Measurements from ENCODE around the gene VASN.

VASN gene

DNA sequence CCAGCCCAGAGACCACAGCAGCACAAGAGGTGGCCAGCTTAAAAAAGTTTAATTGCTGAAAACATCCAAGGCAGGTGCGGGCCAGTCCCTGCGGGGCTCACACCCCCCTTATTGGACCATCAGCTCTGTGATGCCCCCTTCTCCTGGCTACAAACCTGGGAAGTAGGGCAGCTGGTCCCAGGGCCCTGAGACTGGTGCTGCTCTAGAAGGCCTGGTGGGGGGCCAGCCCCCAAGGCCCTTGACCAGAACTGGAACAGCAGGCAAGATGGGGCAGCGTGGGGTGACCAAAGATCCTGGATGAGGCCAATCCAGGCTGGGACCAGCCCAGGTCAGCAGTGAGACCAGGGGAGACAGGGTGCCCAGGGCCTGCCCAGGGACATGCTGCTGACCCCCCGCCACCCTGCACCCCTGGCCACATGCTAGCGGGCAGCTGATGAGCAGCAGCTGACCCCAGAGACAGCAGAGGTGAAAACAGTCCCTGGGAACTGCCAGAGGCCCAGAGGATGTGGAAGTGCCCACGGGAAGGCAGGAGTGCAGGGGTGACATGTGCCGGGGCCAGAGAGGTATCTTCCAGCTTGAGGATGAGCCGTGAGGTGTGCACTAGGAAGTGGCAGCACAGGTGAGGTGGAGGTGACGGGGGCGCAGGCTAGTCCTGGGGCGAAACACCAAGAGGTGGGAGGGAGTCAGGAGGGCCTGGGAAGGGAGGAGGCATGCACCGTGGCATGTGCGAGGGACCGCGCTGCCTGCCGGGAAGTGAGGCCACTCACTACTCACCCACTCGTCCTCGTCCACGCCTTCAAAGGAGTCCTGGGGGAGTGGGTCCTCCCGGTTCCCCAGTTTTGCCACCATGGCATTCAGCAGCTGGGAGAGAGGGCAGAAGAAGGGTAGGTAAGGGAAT lies 16.9 kb upstream of the VASN start:
- FAIRE-seq, result no peak

DNA sequence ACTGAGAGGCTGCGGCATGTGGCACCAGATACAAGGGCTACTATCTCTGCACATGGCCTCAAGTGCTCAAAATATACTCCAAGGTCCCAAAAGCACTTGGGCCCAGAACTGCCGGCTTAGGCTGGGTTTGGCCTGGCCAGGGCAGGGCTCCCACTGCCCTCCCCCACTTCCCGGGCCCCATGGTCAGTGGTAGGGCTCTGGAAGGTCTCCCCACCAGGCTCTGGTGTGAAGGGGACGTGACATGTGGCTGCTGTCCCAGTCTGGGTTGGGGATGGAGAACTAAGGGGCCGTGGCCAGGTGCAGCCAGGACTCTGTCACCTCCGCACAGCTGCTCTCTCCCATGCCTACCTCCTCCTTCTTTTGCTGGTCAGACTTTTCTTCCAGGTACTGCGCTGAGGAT lies 14.8 kb upstream of the VASN start:
- no peak for FAIRE-seq

DNA sequence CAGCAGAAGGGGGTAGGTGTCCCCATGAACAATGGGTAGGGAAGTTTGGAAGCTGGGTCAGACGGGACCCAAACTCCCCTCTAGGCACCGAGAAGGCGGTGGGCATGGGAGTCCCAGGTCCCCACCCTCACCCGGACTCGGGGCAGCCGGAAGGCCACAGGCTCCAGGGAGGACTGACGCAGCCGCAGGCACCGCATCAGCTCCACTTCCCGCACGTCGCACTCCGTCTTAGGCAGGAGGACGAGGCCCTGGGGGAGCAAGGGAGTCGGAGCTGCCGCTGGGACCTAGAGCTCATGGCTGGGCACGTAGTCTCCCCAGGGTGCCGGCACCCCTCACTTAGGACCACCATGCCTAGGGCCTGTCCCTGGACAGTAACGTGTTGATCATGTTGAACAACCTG lies 13.4 kb upstream of the VASN start:
- FAIRE-seq, result no peak

DNA sequence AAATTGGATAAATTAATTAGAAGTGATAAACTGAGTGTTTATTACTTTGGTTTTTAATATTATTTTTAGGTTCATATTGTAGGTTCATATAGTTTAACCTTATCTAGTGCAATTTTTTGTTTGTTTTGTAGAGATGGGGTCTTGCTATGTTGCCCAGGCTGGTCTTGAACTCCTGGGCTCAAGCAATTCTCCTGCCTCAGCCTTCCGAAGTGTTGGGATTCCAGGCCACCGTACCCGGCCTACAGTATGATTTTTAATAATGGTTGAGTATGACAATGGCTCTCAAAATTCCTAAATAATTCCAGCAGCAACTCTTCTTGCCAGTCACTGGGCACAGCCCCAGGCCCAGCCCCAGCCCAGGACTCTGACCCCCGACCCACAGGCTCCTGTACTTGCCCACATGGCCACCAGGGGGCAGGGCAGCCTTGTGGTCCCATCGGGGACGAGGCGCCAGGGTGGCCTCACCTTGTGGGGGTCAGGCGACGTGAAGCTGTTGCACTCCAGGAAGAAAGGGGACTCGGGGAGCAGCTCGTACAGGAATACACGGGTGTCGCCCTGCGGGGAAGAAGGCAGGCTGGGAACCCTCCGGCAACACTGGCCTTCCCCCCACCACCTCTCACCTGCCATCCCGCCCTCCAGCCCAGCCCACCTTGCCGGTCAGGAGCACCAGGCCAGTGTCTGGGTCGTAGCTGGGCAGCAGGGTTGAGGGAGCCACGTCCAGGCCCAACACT lies 12.7 kb upstream of the VASN start:
- no peak for FAIRE-seq

DNA sequence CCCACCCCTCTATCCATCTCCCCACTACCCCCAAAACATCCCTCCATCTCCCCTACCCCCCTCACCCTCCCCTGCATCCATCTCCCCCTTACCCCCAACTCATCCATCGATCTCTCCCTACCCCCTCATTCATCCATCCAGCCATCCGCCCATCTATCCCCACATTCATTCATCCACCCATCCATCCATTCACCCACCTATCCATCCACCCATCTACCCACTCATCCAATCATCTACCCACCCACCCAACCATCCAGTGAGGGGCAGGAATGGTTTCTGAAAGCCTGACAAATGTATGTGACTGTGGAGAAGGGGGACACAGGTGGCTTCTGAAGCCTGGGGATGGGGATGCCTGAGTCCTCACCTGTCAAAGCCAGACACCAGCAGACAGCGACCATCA lies 11.7 kb upstream of the VASN start:
- no peak for FAIRE-seq

DNA sequence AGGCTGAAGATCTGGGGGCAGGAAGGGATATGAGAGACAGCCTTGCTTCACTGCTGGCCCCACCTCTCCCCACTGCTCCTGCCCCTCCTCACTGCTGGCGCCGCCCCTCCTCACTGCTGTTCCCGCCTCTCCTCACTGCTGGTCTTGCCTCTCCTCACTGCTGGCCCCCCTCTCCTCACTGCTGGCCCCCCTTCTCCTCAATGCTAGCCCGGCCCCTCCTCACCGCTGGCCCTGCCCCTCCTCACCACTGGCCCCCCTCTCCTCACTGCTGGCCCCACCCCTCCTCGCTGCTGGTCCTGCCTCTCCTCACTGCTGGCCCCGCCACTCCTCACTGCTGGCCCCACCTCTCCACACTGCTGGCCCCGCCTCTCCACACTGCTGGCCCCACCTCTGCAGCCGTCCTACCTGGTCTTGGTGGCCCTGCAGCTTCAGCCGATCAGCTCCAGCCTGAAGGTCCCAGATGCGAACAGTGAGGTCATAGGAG lies 11.1 kb upstream of the VASN start:
- FAIRE-seq, result no peak

DNA sequence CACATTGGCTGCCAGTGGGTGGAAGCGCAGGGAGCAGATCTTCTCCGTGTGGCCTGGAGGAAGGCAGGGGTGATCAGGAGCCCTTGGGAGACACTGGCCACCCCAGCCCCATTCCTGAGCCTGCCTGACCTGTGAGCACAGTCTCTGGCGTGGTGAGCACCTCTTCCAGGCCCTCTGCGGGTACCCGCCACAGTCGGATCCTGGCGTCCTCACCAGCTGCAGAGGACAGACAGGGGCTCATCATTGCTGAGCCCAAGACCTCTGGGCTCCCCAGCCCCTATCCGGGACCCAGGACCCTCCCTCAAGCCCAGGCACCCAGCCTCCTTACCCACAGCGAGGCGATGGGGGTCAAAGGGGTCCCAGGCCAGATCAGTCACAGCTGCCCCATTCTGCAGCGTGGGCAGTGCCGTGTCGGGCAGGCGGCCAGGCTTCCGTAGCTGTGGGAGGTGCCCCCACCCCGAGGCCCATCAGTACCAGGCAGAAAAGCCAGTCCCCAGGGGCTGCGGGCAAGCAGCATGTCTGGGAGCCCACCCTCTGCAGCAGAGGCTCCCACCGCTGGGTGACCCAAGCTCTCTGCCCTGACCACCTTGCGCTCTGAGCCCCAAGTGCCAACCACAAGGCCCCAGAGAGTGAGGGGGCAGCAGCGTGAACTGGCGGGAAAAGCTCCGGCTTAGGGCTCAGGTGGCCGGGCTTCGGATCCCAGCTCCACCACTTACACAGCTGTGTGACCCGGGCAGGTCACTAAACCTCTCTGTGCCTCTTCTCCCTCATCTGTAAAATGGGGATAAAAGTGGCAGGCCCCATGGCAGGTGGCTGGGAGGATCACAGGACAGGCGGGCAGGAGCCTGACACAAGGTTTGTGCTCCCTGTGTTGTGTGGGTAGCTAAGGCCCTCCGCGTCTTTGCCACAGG lies 10.4 kb upstream of the VASN start:
- FAIRE-seq, result no peak

DNA sequence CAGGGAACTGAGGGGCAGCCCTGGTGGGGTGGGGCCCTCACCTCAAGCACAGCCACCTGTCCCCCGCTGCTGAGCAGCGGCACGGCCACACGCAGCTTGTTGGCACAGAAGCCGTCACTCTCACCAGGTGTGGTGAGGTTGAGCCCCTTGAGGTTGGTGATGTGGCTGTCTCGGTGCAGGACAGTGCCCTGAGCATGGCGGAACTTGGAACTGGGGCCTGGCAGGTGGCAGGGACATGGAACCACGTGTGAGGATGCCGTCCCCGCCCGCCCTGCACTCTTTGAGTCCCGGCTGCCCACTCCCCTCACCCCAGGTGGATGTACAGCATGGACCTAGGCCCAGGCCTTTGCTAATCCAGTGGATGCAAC lies 9.7 kb upstream of the VASN start:
- no peak for FAIRE-seq

DNA sequence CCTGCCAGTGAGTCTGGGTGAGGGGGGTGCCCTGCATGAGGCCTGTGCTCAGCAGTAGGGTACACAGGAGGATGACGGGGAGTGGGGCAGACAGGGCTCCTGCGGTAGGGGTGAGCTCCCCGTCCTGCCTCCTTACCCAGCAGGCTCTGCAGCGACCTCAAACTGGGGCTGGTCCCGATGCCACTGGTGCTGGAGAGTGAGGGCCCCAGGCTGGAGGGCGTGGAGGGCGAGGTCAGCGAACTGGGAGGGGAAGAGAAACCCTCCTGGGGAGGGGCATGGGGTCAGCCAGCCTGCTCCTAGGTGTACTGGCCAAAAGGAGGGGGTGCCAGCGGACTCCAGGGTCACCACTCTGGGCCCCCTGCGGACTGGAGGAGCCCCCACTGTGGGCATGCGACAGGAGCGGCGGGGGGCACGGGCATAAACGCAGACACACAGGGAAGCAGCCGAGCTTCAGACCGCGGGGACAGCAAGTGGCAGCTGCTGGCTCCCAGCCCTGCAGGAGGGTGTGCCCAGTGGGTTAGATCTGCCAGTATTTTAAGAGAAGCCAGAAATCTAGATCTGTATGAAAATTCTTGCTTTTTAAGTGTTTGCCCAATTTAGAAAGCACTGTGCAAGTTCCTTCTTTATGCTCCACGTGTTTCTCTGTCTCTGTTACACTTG lies 9.0 kb upstream of the VASN start:
- FAIRE-seq, result no peak

DNA sequence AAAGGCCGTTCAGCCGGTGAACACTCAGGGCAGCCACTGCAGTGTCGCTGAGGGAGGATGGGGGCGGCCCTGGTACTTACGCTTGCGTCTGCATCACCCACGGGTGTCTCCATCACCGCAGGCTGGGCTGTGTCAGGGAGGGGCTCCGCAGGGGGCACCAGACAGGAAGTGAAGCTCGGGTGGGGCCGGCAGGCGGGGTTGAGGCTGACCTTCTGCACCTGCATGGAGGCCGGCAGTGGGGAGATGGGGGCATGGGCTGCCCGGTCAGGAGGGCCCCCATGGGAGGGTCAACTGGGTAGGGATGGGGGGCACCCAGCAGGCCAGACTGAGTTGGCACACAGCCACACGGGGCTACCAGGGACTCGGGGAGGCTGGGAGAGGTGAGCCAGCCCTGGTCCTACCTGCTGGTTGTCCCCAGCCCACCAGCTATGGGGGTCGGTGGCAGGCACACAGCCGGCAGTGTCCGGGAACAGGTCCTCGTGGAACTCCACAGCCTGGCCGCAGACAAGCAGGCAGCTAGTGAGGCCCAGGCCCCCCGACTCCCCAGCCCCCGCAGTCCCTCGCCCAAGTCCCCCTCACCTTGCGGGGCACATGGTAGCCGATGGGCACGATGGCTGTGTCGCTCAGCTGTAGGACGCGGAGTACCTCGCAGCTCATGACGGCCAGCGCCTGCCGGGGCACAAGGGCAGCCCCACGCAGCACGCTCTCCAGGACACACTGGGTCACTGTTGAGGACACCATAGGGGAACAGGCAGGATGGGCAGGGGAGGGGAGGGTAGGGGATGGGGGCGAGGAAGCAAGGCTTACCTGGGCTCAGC lies 7.2 kb upstream of the VASN start:
- no peak for FAIRE-seq

DNA sequence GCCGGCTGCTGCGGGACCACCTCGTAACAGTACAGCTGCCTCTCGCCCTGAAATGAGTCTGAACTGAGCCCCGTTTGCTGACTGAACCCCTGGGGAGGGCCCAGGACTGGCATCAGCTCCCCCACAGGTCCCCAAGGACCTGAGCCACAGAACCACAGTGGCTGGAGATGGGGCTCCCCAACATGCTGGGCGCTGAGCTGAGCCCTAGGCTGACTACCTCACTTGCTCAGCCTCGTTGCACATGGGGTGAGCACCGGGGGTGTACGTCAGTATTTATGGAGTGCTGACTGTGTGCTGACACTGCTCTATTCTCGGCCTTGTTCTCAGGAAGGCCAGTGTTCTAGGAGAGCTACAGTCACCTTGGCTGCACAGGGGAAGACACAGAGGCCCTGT lies 6.6 kb upstream of the VASN start:
- no peak for FAIRE-seq

DNA sequence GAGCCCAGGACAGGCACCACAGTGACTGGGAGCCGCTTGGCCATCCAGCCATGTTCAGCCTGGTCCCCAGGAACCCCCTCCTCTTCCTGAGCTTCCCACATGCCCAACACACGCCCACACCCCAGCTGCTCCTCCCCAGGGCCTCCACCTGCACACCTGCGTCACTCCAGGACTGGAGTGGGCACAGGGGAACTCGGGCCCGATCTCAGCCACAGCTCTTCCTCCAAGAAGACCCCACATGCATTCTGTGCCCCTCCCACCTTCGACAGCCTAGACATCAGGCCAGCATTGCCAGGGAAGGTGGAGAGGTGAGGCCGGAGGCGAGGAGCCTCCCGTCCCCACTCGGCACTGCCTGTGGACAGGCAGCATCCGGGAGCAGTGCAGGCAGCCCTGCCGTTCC lies 6.0 kb upstream of the VASN start:
- FAIRE-seq, result no peak

DNA sequence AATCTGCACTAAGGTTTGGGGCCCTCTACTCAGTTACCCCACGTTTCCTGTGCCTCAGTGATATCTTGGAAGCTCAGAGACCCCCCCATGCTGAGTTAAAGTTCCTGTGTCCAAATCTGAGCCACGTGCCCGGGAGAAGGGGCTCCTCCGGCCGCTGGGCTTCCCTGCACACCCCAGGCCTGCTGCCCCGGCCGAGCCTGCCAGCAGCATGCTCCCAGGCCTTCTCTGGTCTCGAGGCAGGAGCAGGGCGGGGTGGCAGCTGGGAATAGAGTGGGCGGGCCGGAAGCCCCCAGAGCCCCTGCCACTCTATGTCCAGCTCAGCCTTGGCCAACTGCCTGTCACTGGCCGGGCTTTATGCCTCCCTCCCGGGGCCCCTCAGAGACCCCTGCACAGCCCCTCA lies 5.6 kb upstream of the VASN start:
- no peak for FAIRE-seq

DNA sequence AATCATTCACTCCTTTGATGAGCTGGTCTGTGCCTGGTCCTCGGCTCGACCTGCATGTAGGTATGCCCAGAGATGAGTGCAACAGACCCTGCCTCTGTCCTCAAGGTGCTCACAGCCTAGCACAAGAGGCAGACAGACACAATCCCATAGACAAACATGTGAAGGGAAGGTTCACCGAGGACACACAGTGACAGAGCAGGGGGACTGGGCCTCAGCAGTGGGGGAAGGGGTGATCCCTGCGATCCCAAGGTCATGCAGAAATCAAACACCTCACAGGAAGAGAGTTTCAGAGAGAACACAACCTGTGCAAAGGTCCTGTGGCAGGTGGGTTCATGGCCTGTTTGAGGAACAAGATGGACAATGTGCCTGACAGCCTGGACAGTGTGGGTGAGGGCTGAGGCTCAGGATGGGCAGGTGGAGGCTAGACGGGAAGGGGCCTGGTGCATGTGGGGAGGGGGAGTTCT lies 4.2 kb upstream of the VASN start:
- FAIRE-seq, result no peak

DNA sequence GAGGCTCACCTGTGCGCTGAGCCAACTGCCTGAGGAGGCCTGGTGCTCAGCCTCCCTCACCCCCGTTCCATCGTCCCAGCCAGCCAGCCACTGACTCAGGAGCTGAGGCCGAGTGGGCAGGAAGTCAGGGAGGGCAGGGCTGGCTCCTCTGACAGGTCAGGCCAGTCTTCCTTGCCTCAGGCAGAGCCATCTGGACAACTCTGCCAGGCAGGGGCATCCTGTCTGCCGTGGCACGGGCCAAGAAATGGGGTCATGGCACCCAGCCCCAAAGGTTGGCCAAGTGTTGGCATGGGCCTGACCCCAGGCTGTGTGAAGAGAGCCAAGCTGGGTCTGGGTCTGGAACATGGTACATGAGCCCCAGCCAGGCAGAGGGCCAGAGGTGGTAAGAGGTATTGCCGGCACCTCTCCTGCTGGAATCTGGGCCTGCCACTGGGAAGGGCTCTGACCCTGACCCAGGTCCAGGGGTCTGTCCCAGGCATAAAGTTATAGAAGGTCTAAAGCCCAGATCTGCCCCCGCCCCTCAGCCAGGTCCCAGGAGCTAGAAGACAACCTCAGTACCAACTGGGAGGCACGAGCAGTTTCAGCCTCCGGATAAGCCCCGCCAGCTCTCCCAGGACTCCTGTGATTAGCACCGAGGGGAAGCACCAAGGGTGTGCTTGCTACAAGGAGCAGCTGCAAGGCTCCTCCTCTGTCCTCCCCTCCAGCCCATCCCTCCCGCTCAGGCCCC lies 2.5 kb upstream of the VASN start:
- FAIRE-seq, result no peak

DNA sequence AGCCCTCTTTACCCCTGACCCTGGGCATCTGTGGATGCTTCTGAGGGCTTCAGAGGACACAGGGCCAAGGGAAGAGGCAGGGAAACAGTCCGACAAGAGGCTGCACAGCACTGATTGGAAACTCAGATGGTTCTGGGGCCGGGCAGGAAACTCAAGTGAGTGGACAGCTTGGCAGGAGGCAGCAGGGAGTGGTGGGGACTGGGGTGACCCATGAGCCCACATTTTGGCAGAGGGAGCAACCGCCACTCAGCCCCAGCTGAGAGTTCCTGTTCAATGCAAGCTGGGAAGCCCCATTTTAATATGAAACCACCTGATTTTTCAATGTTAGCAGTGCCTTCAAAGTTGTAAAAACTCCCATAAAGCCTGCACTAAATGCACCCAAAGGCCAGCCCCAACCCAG lies 1.5 kb upstream of the VASN start:
- no peak for FAIRE-seq

DNA sequence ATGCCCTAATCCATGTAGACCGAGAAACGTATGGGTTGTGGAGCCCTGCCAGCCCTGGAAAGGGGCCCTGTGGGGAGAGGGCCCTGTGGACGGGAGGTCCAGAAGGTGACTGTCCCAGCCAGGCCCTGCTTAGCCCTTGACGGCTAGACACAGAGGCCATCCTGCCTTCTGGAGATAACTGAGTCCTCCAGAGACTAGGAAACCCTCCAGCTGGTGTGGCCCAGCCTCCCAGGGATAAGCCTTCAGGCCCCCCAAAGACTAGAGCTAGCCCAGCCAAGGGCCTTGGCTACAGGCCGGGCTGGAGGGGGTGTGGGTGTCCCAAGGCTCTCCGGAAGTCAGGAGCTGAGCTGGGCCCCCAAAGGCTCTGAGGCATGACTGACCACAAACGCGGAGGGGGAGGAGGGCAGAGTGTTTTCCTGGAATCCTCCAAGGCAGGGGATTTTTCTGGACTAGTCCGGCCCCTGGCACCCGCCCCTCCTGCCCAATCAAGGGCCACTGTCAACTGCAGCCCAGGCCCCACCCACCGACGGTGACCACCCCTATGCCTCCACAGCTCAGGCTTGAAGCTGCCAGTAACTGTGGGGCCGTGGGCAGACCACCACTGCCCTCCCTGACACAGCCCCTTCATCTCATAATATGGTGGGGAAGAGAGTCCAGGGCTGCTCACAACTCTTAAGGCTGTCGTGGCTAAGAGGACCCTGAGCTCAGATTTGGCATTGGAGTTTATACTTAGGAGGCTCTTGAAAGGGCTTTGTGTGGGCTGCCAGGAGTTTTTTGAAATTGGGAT lies 885 bp upstream of the VASN start:
- FAIRE-seq, result no peak

DNA sequence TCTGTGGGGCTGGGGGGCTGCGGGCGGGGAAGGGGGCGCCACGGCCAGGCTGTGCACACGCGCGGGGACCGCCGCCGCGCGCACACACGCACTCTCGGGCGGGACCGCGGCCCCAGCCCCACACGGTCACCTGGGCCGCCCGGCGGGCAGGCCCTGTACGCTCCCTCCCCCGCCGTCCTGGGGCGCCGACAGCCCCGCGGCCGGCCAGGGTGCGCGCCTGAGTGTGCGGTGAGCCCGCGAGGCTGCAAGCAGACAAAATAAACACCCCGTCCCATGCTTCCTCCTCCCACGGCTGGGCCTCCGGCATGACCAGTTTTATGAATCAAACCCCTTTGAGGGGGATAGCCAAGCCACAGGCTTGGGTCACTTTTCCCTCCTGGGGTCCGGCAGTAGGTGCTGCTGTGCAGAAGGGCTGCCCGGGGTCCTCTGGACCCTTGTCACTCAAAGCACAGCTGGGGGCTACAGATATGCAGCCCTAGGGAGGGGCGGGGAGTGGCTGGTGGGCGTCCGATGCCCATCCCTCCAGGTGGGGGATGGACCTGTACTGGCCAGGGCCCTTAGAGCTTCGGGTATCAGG lies 441 bp downstream of the VASN start:
- FAIRE-seq, result no peak

DNA sequence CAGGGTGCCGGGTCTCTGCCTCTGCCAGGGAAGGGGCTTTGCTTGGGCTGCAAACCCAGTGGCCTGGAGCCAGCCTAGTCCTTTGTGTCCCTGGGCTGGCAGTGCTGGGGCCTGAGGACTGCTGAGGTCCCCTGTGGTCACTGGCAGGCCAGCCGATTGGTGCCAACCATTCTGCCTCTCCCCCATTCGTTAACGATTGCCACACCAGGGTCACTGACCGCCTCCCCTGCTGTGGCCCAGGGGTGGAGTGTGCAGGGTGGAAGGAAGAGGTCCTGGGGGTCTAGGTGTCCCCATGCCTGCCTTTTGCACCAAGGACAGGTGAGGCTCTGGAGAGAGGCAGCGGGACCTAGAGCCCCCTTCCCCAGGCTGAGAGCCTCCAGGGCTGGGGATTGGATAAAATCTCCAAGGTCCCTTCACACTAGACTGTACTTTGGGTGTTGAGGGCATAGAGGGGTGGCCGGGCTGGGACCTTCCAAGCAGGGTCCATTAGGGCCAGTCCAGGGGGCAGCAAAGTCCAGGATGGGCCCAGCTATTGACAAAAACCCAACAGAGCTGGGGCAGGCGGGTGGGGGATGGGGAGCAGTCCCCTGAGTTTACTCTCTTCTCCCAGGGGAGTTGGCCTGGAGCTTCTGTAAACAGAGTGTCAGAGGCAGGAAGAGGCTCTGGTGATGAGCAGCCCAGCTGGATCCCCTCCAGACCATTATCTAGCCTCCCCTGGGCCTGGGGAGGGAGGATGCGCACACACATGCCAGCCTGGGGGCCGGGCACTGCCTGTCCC lies 1.1 kb downstream of the VASN start:
- FAIRE-seq, result no peak
